Hematopoietic multipotent progenitor cell treated with erythropoietin and hydrocortisone succinate and interleukin-3 and kit ligand, for 4 days (in vitro differentiated cells): ENCODE results near the gene RALY.

Source experiments
- DNase-seq: peaks from one replicate; pipeline ENCODE4 v3.0.0-alpha.2; 2015

RALY gene

DNA sequence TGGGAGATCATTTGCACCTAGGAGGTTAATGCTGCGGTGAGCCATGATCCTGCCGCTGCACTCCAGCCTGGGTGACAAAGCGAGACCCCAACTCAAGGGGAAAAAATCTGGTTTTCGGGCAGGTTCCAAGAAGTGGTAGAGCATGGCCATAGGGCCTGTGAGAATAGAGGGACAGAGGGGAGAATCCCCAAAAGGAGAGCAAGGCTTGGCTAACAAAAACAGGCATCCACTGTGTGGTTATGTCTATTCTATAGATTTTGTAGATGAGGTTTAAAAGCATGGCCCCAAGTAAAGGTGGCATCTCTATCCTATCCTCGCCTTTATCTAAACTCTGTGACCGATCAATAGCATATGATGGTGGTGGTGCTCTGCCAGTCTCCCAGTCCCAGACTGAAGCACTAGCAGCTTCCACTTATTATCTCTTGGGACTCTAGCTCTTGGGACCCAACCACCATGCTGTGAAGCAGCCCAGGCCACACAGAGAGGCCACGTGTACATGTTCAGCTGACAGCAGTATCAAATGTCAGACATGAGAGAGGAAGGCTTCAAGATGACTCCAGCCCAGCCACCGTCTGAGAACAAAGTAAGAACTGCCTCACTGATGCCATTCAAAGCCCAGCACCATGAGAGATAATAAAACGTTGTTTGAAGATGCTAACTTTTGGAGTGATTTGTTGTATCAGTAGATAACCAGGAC lies 90.7 kb downstream of the RALY start:
- no peak for DNase-seq

- peak; percentile 85 for DNase-seq
Observed at GRCh38 chr20:34085544-34086040, 91.9 kb downstream of the RALY start.

DNA sequence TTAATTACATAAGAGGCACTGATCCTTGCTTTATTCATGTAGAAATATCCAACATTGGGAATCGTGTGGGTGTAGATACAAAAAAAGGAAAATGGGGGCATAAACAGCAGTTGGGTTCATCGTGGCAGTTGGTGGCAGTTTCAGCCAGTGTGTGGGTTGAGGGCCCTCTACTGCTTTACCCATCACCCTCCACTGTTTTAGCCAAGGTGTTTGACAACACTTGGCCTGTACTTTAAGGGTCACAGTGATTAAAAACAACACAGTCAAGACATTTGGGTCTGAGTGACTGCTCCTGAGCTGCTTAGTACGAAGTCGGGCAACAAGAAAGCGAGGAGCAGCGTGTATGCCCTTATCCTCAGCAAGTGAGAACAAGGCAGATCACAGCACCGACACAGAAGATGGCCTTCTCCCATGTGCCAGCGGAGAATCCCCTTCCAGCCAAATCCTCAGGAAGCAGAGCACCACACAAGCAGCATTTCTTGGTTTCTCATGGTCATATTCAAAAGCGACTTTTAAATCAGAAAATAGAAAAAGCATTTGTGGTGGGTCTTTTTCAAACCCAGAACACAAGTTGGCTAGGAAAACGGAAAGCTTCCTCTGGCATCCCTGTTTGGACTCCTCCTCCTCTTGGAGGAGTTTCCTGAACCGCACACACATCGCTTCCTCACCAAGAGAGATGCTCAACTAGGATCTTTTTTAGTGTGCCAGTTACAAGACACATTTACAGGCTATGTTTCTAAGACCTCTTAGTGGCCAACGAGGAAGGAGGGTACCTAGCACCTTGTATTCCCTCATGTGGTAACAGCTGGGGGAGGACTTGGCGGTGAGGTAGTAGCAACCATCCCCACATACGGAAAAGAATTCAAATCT lies 94.8 kb downstream of the RALY start:
- DNase-seq, result no peak

DNA sequence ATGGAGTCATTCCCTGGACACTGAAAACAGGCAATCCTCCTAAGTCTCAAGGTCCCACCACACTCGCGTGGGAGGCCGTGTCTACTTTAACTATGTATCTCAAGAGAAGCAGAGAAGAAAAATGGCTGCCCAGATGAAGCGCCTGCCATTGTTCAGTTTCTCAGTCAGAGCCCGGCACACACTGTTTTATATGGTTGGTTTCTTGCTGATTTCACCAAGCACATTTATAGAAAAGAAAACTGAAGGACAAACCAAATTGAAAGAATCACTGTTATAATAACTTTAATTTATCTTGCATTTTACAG lies 95.4 kb downstream of the RALY start:
- DNase-seq, result no peak

DNA sequence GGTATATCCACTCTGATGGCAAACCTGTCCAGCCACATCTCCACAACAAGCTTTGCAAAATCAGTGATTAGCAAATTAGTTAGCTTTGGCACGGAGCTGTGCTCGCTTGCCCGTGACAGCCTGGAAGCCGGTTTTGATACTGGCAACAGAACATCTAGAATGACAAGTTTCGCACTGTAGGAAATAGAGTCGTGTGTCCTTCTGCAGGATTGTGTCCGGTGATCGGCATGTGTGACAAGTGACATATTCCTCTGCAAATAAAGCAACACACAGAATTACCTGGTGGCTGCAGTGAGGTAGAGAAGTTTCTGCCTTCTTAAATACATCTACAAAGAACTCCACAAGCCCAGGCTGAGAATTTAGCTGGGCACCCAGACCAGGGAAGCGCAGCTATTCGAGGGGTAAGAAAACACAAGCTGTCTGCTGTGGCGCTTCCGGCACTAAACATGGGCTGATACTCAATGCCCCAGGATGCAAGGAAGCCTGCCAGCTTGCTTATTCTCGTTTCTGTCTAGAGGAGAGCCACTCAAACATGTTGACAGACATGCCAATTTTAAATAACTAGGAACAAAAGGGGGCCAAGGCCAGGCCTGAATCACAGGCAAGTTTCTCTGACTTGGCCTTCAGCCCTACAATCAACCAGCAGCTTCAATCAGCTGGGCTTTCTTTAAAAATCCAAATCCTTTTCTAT lies 96.1 kb downstream of the RALY start:
- no peak for DNase-seq

DNA sequence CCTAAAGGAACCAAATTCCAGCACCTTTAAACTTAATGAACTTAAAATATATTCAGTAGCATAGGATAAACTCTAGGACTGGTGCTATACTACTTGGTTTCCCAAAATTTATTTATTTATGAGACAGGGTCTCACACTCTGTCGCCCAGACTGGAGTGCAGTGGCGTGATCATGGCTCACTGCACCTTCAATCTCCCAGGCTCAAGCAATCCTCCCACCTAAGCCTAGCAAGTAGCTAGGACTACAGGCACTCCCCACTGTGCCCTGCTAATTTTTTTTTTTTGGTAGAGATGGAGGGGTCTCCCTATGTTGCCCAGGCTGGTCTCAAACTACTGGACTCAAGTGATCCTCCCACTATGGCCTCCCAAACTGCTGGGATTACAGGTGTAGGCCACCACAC lies 96.9 kb downstream of the RALY start:
- no peak for DNase-seq

GRCh38 chr20:34091637-34092200 lies 98.0 kb downstream of the RALY start:
- DNase-seq, result no peak

DNA sequence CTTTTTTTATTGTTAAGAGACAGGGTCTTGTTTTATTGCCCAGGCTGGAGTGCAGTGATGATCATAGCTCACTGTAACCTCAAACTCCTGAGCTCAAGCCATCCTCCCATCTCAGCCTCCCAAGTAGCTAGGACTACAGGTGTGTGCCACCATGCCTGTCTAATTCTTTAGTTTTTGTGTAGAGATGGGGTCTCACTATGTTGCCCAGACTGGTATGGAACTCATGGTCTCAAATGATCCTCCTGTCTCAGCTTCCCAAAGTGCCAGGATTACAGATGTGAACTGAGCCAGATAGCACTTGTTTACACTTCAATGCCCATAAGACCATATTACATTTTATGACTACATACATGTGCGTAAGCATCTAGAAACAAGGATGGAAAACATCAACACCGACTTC lies 100.2 kb downstream of the RALY start:
- no peak for DNase-seq

- no peak for DNase-seq
Observed at GRCh38 chr20:34095825-34096224, 102.1 kb downstream of the RALY start.

- no peak for DNase-seq
Observed at GRCh38 chr20:34096699-34097444, 103.2 kb downstream of the RALY start.

- DNase-seq, result no peak
Observed at GRCh38 chr20:34098570-34098969, 104.9 kb downstream of the RALY start.

- no peak for DNase-seq
Observed at GRCh38 chr20:34099675-34100074, 106.0 kb downstream of the RALY start.

GRCh38 chr20:34100576-34100975 lies 106.9 kb downstream of the RALY start:
- no peak for DNase-seq

- DNase-seq, result no peak
Observed at GRCh38 chr20:34102342-34102741, 108.6 kb downstream of the RALY start.

GRCh38 chr20:34104059-34104458 lies 110.3 kb downstream of the RALY start:
- DNase-seq, result no peak

- no peak for DNase-seq
Observed at GRCh38 chr20:34105978-34106675, 112.4 kb downstream of the RALY start.

DNA sequence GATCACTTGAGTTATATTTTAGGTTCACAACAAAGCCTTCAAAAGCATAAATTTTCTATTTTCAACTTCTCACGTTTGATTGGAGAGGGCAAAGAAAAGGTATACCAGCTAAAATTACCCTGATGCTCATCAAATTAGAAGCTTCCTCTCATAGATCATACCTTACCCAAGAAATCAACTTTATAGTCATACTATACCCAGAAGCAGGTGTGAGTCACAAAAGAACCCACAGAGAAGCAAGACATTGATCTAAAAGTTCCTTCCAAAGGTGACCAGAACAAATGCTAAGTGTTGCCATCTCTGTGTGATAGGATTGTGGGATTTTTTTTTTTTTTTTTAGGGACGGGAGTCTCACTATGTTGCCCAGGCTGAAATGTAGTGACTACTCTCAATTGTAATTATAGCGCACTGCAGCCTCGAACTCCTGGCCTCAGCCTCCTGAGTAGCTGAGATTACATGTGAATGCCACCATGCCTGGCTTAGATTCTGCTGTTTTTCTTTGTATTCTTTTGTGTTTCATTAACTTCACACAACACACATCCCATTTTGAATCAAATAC lies 115.0 kb downstream of the RALY start:
- DNase-seq, result no peak

- no peak for DNase-seq
Observed at GRCh38 chr20:34109442-34109841, 115.7 kb downstream of the RALY start.

DNA sequence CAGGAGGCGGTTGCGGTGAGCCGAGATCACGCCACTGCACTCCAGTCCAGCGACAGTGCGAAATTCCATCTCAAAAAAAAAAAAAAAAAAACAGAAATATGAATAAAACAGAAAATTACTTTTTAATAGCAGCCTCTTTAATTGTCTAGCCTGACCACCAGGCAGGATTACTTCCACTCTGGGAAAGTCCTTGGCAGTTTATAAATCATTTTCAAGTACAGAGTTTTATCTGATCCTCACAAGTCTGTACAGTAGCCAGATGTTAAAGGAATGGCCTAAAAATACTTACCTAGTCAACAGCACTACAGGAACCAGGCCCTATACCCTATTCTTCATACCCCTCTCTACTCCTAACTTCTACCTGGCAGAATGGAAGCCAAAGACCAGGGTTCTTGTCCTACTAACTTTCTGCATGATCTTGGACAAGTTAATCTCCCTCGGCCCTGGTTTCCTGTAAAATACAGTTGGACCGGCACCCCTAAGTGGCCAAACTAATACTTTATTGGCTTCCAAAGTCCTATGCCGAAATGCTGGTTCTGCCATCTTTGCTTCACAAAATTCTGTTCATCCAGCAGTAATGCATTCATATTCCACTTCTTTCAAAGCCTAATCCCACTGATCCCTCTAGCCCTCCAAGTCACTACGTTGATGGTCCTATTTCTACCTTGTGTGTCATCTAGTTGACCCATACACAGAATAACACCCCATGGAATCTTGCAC lies 116.5 kb downstream of the RALY start:
- DNase-seq, result no peak

GRCh38 chr20:34110745-34111641 lies 117.3 kb downstream of the RALY start:
- peak; percentile 60 for DNase-seq
